ENCODE results near the gene TRPM8.

GRCh38 chr2:233979748-233980147 lies 62.6 kb downstream of the TRPM8 start:
- TF ChIP-seq GATA2 (IDR thresholded peaks at IDR 0.05; ENCODE audit: low read depth, low read length) (no peak), GATA3 (IDR thresholded peaks at IDR 0.05; ENCODE audit: low read depth, low read length) (no peak)
